Retinal pigment epithelial cell (primary cell): ENCODE results near the gene BCKDHB.

Source experiments
- DNase-seq: peaks from one replicate; pipeline ENCODE4 v3.0.0-alpha.2; 2010; ENCODE audit warnings: low read depth
- H3K4me3 ChIP-seq: 2 replicates; pipeline ENCODE4 v1.5.1; 2011; ENCODE audit warnings: mild to moderate bottlenecking, low read length, control low read depth, moderate library complexity
- TF ChIP-seq, protein P1 (sequence below): conservative IDR thresholded peaks from 2 replicates; pipeline ENCODE4 v1.5.1; 2011; ENCODE audit warnings: low read depth, low read length, control low read depth, inconsistent platforms

The BCKDHB gene

GRCh38 chr6:80217794-80218193 lies 111.3 kb downstream of the BCKDHB start:
- TF ChIP-seq, protein P1, sequence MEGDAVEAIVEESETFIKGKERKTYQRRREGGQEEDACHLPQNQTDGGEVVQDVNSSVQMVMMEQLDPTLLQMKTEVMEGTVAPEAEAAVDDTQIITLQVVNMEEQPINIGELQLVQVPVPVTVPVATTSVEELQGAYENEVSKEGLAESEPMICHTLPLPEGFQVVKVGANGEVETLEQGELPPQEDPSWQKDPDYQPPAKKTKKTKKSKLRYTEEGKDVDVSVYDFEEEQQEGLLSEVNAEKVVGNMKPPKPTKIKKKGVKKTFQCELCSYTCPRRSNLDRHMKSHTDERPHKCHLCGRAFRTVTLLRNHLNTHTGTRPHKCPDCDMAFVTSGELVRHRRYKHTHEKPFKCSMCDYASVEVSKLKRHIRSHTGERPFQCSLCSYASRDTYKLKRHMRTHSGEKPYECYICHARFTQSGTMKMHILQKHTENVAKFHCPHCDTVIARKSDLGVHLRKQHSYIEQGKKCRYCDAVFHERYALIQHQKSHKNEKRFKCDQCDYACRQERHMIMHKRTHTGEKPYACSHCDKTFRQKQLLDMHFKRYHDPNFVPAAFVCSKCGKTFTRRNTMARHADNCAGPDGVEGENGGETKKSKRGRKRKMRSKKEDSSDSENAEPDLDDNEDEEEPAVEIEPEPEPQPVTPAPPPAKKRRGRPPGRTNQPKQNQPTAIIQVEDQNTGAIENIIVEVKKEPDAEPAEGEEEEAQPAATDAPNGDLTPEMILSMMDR, result no peak
- no peak overlapping the region for H3K4me3 ChIP-seq
- DNase-seq, result no peak

DNA sequence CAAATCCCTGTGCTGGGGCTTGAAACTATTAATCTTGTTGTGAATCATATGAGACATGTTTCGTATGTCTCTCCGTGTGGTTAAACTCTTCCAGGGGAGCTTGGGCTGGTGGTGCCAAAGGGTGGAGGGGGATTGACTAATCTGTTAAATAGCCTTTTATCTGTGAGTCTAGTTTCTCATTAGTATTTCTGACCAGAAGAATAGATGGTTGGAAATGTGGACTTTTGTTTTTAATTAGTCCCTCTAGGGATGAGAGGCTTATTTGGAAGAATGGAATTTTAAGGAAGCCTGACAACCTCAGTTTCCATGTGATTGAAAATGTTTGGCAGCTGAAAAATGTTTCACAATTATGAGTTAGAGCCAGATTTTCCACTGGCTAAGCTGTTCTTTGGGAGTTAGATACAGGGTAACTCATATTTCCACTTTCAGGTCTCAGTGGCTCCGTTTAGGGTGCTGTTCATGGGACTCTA lies 117.3 kb downstream of the BCKDHB start:
- H3K4me3 ChIP-seq, result no peak overlapping the region
- peak; percentile 90 for DNase-seq
- TF ChIP-seq, protein P1, result no peak

GRCh38 chr6:80226151-80226550 lies 119.7 kb downstream of the BCKDHB start:
- DNase-seq, result no peak
- H3K4me3 ChIP-seq, result no peak overlapping the region
- TF ChIP-seq, protein P1, result no peak

DNA sequence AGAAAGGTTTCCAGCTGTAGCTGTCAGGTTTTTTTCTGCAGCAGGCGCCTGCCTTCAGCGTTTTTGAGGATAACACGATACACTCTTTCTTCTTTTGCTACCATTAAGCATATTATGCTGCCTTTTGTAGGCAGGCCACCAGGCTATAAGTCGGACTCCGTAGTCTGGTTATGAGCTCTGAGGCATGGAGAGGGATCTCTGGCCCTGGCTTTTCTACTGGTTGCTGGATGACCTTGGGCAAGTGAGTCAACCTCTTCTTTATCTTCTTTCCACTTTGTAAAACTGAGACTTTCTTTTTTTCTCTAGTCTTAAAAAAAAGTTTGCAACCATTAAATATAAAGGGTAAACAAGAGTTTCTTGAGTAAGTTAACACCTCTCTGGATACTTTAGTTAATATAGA lies 120.2 kb downstream of the BCKDHB start:
- TF ChIP-seq, protein P1, result no peak
- H3K4me3 ChIP-seq, result no peak overlapping the region
- DNase-seq, result no peak

- no peak for DNase-seq
- TF ChIP-seq, protein P1, result no peak
- H3K4me3 ChIP-seq, result no peak overlapping the region
Observed at GRCh38 chr6:80227545-80228105, 121.2 kb downstream of the BCKDHB start.

- H3K4me3 ChIP-seq, result no peak overlapping the region
- DNase-seq, result no peak
- TF ChIP-seq, protein P1, result no peak
Observed at GRCh38 chr6:80233262-80233661, 126.8 kb downstream of the BCKDHB start.

DNA sequence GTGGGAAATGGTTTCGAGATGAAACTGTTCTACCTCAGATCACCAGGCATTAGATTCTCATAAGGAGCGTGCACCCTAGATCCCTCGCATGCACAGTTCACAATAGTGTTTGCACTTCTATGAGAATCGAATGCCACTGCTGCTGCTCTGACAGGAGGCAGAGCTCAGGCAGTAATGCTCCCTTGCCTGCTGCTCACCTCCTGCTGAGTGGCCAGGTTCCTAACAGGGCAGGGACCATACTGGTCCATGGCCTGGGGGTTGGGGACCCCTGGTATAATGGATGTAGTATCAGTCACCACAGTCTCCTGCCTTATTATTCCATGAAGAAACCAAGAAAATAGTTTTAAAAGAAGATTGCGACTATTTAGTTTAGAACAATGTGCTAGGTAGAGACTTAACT lies 127.5 kb downstream of the BCKDHB start:
- TF ChIP-seq, protein P1, result no peak
- no peak for DNase-seq
- H3K4me3 ChIP-seq, result no peak overlapping the region
